Sigmoid colon (tissue), 7 donors: Measurements from ENCODE around the gene CAGE1. TPM values are rescaled to one million over a fixed set of nuclear protein-coding genes. Genes with fewer than 3 reads are reported as not detected.

Source experiments
- DNase-seq: peaks from one replicate; pipeline ENCODE4 v3.0.0-alpha.2; 2019
- H3K27ac ChIP-seq, 4 donors: fragments of 200-600 bp; sonication (generic); one replicate each; pipeline ENCODE4 v1.5.1; 2016 to 2019; ENCODE audit warnings: mild to moderate bottlenecking in 1 of 4
- H3K27me3 ChIP-seq, 3 donors: fragments of 200-600 bp; sonication (generic); one replicate each; pipeline ENCODE4 v1.5.1; 2019; ENCODE audit warnings: mild to moderate bottlenecking in 1 of 3
- H3K36me3 ChIP-seq, 4 donors: fragments of 200-600 bp; sonication (generic); one replicate each; pipeline ENCODE4 v1.5.1; 2016 to 2019
- H3K4me1 ChIP-seq, 4 donors: fragments of 200-600 bp; sonication (generic); one replicate each; pipeline ENCODE4 v1.5.1; 2017 to 2019
- H3K4me3 ChIP-seq, 4 donors: fragments of 200-600 bp; sonication (generic); one replicate each; pipeline ENCODE4 v1.5.1; 2017 to 2019; ENCODE audit warnings: mild to moderate bottlenecking in 2 of 4, moderate library complexity in 1 of 4
- H3K9me3 ChIP-seq, 4 donors: fragments of 200-600 bp in 3 of 4; sonication (generic) in 3 of 4; one replicate each; pipeline versions ENCODE4 v1.5.1 to v1.6.1; 2013 to 2019
- EP300 ChIP-seq, 4 donors: sonication (generic); formaldehyde crosslinking; IDR thresholded peaks; one replicate each; pipeline ENCODE4 v1.6.1; 2017; ENCODE audit warnings: antibody characterized with exemption in 4 of 4
- POLR2A ChIP-seq, 2 donors: fragments of 450-650 bp; IDR thresholded peaks; one replicate each; pipeline ENCODE4 v1.6.1; 2016; ENCODE audit warnings: antibody characterized with exemption in 2 of 2, mild to moderate bottlenecking in 2 of 2, moderate library complexity in 2 of 2
- POLR2AphosphoS5 ChIP-seq, 4 donors: sonication (generic); formaldehyde crosslinking; IDR thresholded peaks; one replicate each; pipeline ENCODE4 v1.6.1; 2017; ENCODE audit warnings: antibody characterized with exemption in 4 of 4
- WGBS, 2 donors: extraction: QIAGEN DNeasy Blood & Tissue Kit; methylation state at CpG; one replicate each; pipeline ENCODE4 v1.1.7; 2013; 5-methylcytosine and 5-hydroxymethylcytosine counted together
- intact Hi-C: fragments of 100-400 bp; cut with DNase I; formaldehyde crosslinking; loops from one replicate; pipeline ENCODE4 v1.15.1; 2023
- polyA plus RNA-seq, 3 donors: library from polyadenylated mRNA; stranded (reverse); fragments of 200-250 nt; gene quantifications; one replicate each; pipeline ENCODE4 v1.2.3, GENCODE V29; 2013
- total RNA-seq, 4 donors: library from RNA; depleted of rRNA; stranded (reverse); fragments of >200 nt; gene quantifications; one replicate each; pipeline ENCODE4 v1.1.0, GENCODE V29; 2016
- TF ChIP-seq, protein P1 (sequence below), 4 experiments: fragments of 450-650 bp in 3 of 4; fragments of 200-600 bp in 1 of 4; IDR thresholded peaks; one replicate each; pipeline ENCODE4 v1.5.1; 2016 to 2019; ENCODE audit warnings: antibody characterized with exemption in 4 of 4, mild to moderate bottlenecking in 3 of 4, moderate library complexity in 2 of 4
- donor health status: healthy with polysubstance abuse.
- donor health status: Bipolar disorder and iron deficiency.
- donor health status: healthy.

The CAGE1 gene
- total and polyA plus RNA-seq, 7 donors: 0.04 TPM; not detected in 6

- Histone ChIP-seq H3K36me3 (peaks cover 0 to 12% (median 7%) of the 10 kb centered on the region in 4 donors), H3K27ac (peak overlapping the region; percentile 89 to 95 (median 92)), H3K27me3 (no peaks in the 10 kb centered on the region), H3K4me3 (peak overlapping the region; percentile 61 to 94 (median 76)), H3K4me1 (peaks cover 0 to 25% (median 19%) of the 10 kb centered on the region in 4 donors), H3K9me3 (no peaks in the 10 kb centered on the region)
- intact Hi-C loops: loop anchor here (2.0 kb wide), 1 partner anchor 75 kb away; the partner anchor contains the start of genes CAGE1 and RIOK1
- no peak for DNase-seq
- 85% methylated on average over 15 of the region's 15 CpGs for WGBS, 2 donors
- TF ChIP-seq EP300 (IDR thresholded peaks at IDR 0.05) (no peak), POLR2A (IDR thresholded peaks at IDR 0.05) (peak in 1 of 2 donors; percentile 3), POLR2AphosphoS5 (IDR thresholded peaks at IDR 0.05) (no peak)
Observed at GRCh38 chr6:7313505-7314165, 75.9 kb downstream of the CAGE1 start.

GRCh38 chr6:7312616-7313504, 76.7 kb downstream of the CAGE1 start, which contains the start of gene SSR1:
Gene SSR1 (minus strand): TSS chr6:7313199. CDS start chr6:7313120, 79 bp downstream.
- Histone ChIP-seq H3K4me3 (peak within 1 kb of the TSS; percentile 61 to 94 (median 76)), H3K27ac (peak within 1 kb of the TSS; percentile 89 to 95 (median 92)), H3K4me1 (peaks cover 0 to 26% (median 20%) of the 10 kb centered on the region in 4 donors), H3K36me3 (peaks cover 0 to 19% (median 8%) of the 10 kb centered on the region in 4 donors), H3K27me3 (no peaks in the 10 kb centered on the region), H3K9me3 (no peaks in the 10 kb centered on the region)
- 0% methylated on average over 83 of the region's 83 CpGs for WGBS, 2 donors
- peak; percentile 20 to 77 for TF ChIP-seq POLR2A (IDR thresholded peaks at IDR 0.05)
- peak in 1 of 4 donors; percentile 83 for TF ChIP-seq EP300 (IDR thresholded peaks at IDR 0.05)
- TF ChIP-seq, protein P1, sequence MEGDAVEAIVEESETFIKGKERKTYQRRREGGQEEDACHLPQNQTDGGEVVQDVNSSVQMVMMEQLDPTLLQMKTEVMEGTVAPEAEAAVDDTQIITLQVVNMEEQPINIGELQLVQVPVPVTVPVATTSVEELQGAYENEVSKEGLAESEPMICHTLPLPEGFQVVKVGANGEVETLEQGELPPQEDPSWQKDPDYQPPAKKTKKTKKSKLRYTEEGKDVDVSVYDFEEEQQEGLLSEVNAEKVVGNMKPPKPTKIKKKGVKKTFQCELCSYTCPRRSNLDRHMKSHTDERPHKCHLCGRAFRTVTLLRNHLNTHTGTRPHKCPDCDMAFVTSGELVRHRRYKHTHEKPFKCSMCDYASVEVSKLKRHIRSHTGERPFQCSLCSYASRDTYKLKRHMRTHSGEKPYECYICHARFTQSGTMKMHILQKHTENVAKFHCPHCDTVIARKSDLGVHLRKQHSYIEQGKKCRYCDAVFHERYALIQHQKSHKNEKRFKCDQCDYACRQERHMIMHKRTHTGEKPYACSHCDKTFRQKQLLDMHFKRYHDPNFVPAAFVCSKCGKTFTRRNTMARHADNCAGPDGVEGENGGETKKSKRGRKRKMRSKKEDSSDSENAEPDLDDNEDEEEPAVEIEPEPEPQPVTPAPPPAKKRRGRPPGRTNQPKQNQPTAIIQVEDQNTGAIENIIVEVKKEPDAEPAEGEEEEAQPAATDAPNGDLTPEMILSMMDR (IDR thresholded peaks at IDR 0.05): no peak
- TF ChIP-seq POLR2AphosphoS5 (IDR thresholded peaks at IDR 0.05): peak; percentile 85 to 92 (median 88)
- peak; percentile 99 for DNase-seq
- intact Hi-C loops: loop anchor here (2.0 kb wide), 1 partner anchor 76 kb away; the partner anchor contains the start of genes CAGE1 and RIOK1

GRCh38 chr6:7311917-7312615, 77.5 kb downstream of the CAGE1 start:
- DNase-seq: no peak
- H3K36me3 ChIP-seq: peaks cover under 1 to 27% (median 8%) of the 10 kb centered on the region in 4 donors
- H3K27ac ChIP-seq: peak overlapping the region; percentile 89 to 95 (median 92)
- intact Hi-C loops: loop anchor here (2.0 kb wide), 1 partner anchor 77 kb away; the partner anchor contains the start of genes CAGE1 and RIOK1
- no peaks in the 10 kb centered on the region for H3K27me3 ChIP-seq
- H3K4me1 ChIP-seq: peaks cover 0 to 26% (median 20%) of the 10 kb centered on the region in 4 donors
- H3K4me3 ChIP-seq: peak overlapping the region; percentile 61 to 94 (median 76)
- WGBS, 2 donors: 2 to 5% methylated on average over 17 of the region's 17 CpGs
- no peaks in the 10 kb centered on the region for H3K9me3 ChIP-seq
- TF ChIP-seq POLR2AphosphoS5 (IDR thresholded peaks at IDR 0.05) (no peak), POLR2A (IDR thresholded peaks at IDR 0.05) (no peak), EP300 (IDR thresholded peaks at IDR 0.05) (no peak)
- TF ChIP-seq, protein P1 (IDR thresholded peaks at IDR 0.05): no peak

DNA sequence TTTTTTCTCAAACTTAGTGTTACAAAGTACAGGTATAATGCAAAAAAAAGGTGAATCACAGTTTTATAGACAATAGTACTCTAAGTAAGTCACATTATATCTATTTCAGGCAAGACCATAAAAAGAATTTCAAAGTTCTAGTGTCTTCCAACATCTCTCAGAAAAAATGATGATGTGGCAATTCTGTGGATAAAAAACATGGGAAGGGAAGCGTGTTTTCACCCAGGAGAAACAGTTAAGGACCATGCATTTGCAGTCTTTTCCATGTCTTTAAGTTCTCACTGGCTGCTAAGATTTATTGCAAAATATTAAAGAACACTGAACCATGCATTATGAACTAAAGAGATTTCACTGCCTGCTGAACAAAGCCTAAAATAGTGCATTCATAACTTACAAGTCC, 78.4 kb downstream of the CAGE1 start:
- H3K27ac ChIP-seq: no peak overlapping the region
- intact Hi-C loops: no loop called here
- DNase-seq: no peak
- no peak overlapping the region for H3K4me3 ChIP-seq
- TF ChIP-seq, protein P1 (IDR thresholded peaks at IDR 0.05): no peak
- TF ChIP-seq EP300 (IDR thresholded peaks at IDR 0.05) (no peak), POLR2A (IDR thresholded peaks at IDR 0.05) (no peak), POLR2AphosphoS5 (IDR thresholded peaks at IDR 0.05) (no peak)
- no peaks in the 10 kb centered on the region for H3K27me3 ChIP-seq
- 83 to 95% methylated on average over 1 of the region's 1 CpG for WGBS, 2 donors
- peaks cover 4 to 36% (median 11%) of the 10 kb centered on the region in 4 donors for H3K36me3 ChIP-seq
- no peaks in the 10 kb centered on the region for H3K9me3 ChIP-seq
- peaks cover 0 to 26% (median 20%) of the 10 kb centered on the region in 4 donors for H3K4me1 ChIP-seq
